Measurements from ENCODE around the gene PSMD9. TPM values are rescaled to one million over a fixed set of nuclear protein-coding genes. Genes with fewer than 3 reads are reported as not detected.

PSMD9 gene
- total RNA-seq, 1 experiment from 2014 or later, result 39.9 TPM

DNA sequence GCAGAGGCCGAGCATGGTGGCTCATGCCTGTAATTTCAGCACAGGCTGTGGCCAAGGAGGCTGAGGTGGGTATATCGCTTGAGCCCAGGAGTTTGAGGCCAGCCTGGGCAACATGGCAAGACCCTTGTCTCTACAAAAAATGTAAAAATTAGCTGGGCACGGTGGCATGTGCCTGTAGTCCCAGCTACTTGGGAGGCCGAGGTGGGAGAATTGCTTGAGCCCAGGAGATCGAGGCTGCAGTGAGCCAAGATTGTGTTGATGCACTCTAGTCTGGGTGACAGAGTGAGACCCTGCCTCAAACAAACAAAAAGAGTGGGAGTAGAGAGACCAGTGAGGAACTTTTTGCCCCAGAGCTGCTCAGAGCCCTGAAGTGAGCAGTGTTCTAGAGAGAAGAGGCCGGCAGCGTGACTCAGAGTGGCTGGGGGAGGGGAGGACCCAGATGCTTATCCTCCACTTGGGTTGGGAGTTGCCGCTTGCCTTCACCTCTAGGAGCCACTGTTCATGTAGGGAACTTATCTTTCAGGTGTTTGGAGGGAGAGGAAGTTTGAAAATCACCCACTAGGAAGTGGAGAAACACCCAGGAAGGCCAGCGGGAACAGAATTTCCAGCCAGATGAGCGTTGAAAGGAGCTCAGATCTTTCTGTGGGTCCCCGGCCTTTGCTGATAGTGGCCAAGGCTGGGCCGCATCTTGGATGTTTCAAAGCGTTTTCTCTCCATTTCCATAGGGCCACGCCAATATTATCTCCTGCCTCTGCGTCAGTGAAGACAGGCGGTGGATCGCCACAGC lies 45.1 kb downstream of the PSMD9 start:
- H3K79me2 ChIP-seq (ENCODE audit: insufficient read depth, low read length), result no peaks in the 10 kb centered on the region
- no peak overlapping the region for H3K9ac ChIP-seq (ENCODE audit: extremely low read depth, insufficient read length, low read length)
- no peak overlapping the region; a peak in 1 of 5 replicates for H3K4me3 Mint-ChIP-seq
- H3K27ac Mint-ChIP-seq, result peak overlapping the region in 1 of 3 experiments; percentile 12; a peak in 1 of 7 replicates
- no peak overlapping the region for H2BK12ac ChIP-seq (ENCODE audit: insufficient read length, low read depth, low read length)
- H3K27ac ChIP-seq (ENCODE audit: insufficient read length, low read depth, low read length), result no peak overlapping the region
- no peak overlapping the region for H3K56ac ChIP-seq (ENCODE audit: insufficient read length, low read depth, low read length)
- H3K36me3 Mint-ChIP-seq (ENCODE audit: insufficient read depth in 1 of 3, low read depth in 3 of 3), result peaks cover 4 to 8% (median 8%) of the 10 kb centered on the region in 3 experiments; a peak in 6 of 7 replicates
- no peak overlapping the region for H2BK15ac ChIP-seq (ENCODE audit: low read depth, low read length)
- H2AFZ ChIP-seq (ENCODE audit: low read length), result peak overlapping the region; percentile 34
- no peaks in the 10 kb centered on the region for H3K79me1 ChIP-seq (ENCODE audit: insufficient read depth, low read depth, low read length, poor library complexity, severe bottlenecking)
- H3K4me1 Mint-ChIP-seq, result peaks cover 16 to 21% of the 10 kb centered on the region in 2 experiments
- no peak overlapping the region for H3K4ac ChIP-seq (ENCODE audit: low read depth, low read length)
- no peak overlapping the region for H2BK120ac ChIP-seq (ENCODE audit: low read depth, low read length, poor library complexity, severe bottlenecking)
- no peak overlapping the region for H3K4me2 ChIP-seq (ENCODE audit: insufficient read depth, insufficient read length, low read length)
- no peak overlapping the region for H2BK20ac ChIP-seq (ENCODE audit: low read depth, low read length, poor library complexity, severe bottlenecking)
- no peaks in the 10 kb centered on the region for H3K9me3 ChIP-seq (ENCODE audit: control insufficient read depth, low read depth, low read length)
- H4K91ac ChIP-seq (ENCODE audit: insufficient read length, low read depth, low read length), result no peak overlapping the region
- H4K20me1 ChIP-seq (ENCODE audit: control insufficient read depth, insufficient read depth, insufficient read length), result no peaks in the 10 kb centered on the region
- TF ChIP-seq, protein P1, sequence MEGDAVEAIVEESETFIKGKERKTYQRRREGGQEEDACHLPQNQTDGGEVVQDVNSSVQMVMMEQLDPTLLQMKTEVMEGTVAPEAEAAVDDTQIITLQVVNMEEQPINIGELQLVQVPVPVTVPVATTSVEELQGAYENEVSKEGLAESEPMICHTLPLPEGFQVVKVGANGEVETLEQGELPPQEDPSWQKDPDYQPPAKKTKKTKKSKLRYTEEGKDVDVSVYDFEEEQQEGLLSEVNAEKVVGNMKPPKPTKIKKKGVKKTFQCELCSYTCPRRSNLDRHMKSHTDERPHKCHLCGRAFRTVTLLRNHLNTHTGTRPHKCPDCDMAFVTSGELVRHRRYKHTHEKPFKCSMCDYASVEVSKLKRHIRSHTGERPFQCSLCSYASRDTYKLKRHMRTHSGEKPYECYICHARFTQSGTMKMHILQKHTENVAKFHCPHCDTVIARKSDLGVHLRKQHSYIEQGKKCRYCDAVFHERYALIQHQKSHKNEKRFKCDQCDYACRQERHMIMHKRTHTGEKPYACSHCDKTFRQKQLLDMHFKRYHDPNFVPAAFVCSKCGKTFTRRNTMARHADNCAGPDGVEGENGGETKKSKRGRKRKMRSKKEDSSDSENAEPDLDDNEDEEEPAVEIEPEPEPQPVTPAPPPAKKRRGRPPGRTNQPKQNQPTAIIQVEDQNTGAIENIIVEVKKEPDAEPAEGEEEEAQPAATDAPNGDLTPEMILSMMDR (conservative IDR thresholded peaks at IDR 0.05), result peak; percentile 47; the same call in 2 of the 3 replicates
- no CpG with 5 or more reads among the region's 17 CpGs for WGBS (ENCODE audit: extremely low coverage, insufficient read length, low lambda C conversion rate)
- H4K8ac ChIP-seq (replicated peaks; ENCODE audit: insufficient read length, low read depth, low read length), result no peak overlapping the region
- H2AK5ac ChIP-seq (ENCODE audit: insufficient read length, low read length), result no peak overlapping the region
- H3T11ph ChIP-seq (ENCODE audit: low read length), result no peak overlapping the region
- H3K23me2 ChIP-seq (ENCODE audit: insufficient read length, low read depth, low read length, poor library complexity, severe bottlenecking), result no peaks in the 10 kb centered on the region
- H3K27me3 Mint-ChIP-seq (ENCODE audit: low read depth), result no peaks in the 10 kb centered on the region
- H2BK5ac ChIP-seq (ENCODE audit: insufficient read length, low read length), result no peak overlapping the region
- peaks cover 4% of the 10 kb centered on the region; the same call in 1 of the 2 replicates for H3K4me1 ChIP-seq (ENCODE audit: insufficient read depth, low read length)
- H3K18ac ChIP-seq (ENCODE audit: insufficient read length, low read depth, low read length), result peak overlapping the region; percentile 33
- no peaks in the 10 kb centered on the region for H3K27me3 ChIP-seq (ENCODE audit: insufficient read depth, low read length)
- DNase-seq, result peak; percentile 87
- H3K9me3 Mint-ChIP-seq, result peaks cover 3 to 7% of the 10 kb centered on the region in 2 experiments; a peak in 3 of 5 replicates
- 0 out of 2 replicates have a peak overlapping the region, but pooled peaks have one; percentile 20 for H3K14ac ChIP-seq (ENCODE audit: insufficient read depth, low read length)
- no peak overlapping the region for H3K23ac ChIP-seq (ENCODE audit: insufficient read length, low read depth, low read length)
- H4K5ac ChIP-seq (ENCODE audit: insufficient read length, low read depth, low read length), result no peak overlapping the region

All from H9 (cell line).